Head of caudate nucleus (tissue), 42 donors: Measurements from ENCODE around the gene DYNC1LI2.
A peak's percentile ranks its signal among the peaks of the same experiment; 100 is the strongest.

ENCODE experiments used
- DNase-seq, 42 donors: peaks; one replicate each; pipeline versions ENCODE4 v3.0.0 to v3.0.0-alpha.2; 2020 to 2021; ENCODE audit warnings: mixed read lengths in 7 of 42
- intact Hi-C: fragments of 100-400 bp; cut with DNase I; formaldehyde crosslinking; loops from one replicate; pipeline ENCODE4 v1.15.0; 2022

Gene DYNC1LI2

DNA sequence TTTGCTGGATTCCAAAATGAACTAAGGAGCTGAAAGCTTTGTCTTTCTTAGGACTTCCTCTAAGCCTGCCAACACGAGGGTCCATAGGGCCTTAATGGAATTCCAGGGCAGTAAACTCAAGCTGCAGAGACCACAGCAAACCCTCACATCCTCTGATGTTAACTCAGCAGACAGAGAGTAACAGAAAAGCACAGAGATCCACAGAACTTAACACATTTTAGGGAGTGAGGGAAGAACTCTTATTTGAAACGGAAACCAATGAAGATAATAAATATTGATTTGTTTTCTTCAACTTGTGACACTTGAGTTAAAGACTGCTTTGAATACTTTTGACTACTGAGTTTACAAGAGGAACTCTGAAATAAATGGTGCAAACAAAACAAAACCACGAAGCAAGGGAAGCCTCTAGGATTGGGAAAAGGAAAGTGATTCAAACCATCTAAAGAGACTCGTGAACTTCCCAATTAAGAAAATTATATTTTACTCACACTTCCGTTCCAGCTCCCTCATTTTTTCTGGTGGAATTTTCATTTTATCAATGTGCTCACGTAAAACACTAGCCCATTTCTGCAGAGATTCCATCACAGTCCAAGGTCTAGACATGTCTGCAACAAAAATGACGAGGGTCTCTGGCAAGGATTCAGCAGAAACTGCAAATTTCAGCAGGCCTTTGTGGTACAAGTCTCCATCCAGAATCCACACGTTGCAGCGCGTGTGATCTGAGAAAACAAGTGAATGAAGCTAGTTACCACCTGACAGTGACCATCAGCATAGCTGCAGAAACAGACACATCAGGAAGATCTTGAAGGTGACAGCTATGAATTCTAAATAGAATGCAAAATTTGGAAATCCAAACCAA lies 9.2 kb downstream of the DYNC1LI2 start:
- intact Hi-C loops: no loop called here
- no peak for DNase-seq

- DNase-seq: peak; percentile 74 to 98 (median 94)
- intact Hi-C loops: no loop called here
Observed at GRCh38 chr16:66741169-66741900, 10.1 kb downstream of the DYNC1LI2 start.

DNA sequence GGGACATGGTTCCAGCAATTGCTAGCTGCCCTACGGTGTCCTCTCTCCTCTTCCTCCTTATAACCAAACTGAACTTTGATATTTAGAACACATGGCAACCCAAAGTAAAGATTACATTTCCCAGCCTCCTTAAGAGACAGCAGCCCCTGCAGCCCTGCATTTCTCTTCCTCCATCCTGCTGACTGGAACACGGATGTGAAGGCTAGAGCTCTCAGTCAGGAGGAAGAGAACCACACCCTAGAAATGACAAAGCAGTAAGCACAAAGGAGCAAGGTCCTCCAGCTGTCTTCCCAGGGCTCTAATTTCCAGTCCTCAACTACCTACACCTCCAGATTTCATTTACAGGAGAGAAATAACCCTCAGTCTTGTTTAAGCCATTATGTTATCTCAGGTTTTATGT lies 10.9 kb downstream of the DYNC1LI2 start:
- no peak for DNase-seq

GRCh38 chr16:66740010-66740409 lies 11.4 kb downstream of the DYNC1LI2 start:
- intact Hi-C loops: no loop called here
- peak in 11 of 42 donors; percentile 29 to 74 (median 46) for DNase-seq

More for the DNA sequence above, 10.9 kb downstream of the DYNC1LI2 start:
- intact Hi-C loops: no loop called here

- DNase-seq: peak in 3 of 42 donors; percentile 7 to 9 (median 8)
- intact Hi-C loops: loop anchor here (10.0 kb wide), 1 partner anchor 71 kb away; no protein-coding TSS in a partner anchor
Observed at GRCh38 chr16:66735891-66736290, 15.5 kb downstream of the DYNC1LI2 start.

DNA sequence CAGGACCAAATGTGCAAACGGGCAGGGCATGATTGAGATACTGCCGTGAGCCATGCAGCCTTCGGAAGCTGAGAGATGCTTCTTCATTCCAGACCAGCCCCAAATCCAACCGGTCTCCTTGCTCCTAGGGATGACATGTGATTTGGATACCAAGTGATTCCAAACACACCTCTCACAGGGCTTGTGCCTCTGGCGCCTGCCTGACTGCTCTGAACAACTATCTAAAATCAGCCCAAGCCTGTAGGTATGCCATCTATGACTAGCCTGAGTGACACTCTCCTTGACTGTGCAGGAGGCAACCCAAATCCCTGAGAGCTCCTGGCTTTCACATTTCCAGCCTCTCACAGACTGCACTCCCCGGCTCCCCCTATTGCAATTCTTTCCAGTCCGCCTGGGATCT lies 20.3 kb downstream of the DYNC1LI2 start:
- intact Hi-C loops: loop anchor here (10.0 kb wide), 1 partner anchor 66 kb away; no protein-coding TSS in a partner anchor
- DNase-seq: peak in 8 of 42 donors; percentile 12 to 48 (median 38)

DNA sequence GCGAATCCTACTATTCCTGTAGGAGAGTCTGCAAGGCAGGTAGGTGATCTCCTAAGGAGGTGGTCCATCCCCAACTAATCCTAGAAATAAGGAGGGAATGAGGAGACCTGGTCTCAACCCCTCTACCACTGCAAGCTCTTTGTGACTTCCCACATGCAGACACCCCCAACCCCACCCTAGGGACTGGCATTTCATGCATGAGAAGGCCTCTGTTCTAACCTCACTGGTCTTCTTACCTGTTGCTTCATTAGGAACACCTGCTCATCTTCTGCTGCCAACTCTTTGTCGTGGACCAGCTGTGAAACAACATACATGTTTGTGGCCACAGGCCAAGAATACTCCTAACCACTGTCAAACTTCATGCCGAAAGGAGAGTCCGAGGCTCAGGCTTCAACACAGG lies 22.6 kb downstream of the DYNC1LI2 start:
- no peak for DNase-seq
- intact Hi-C loops: loop anchor here (10.0 kb wide), 1 partner anchor 146 kb away; no protein-coding TSS in a partner anchor

- peak in 15 of 42 donors; percentile 22 to 68 (median 40) for DNase-seq
- intact Hi-C loops: loop anchor here (10.0 kb wide), 1 partner anchor 147 kb away; no protein-coding TSS in a partner anchor
Observed at GRCh38 chr16:66728117-66728787, 23.2 kb downstream of the DYNC1LI2 start.

DNA sequence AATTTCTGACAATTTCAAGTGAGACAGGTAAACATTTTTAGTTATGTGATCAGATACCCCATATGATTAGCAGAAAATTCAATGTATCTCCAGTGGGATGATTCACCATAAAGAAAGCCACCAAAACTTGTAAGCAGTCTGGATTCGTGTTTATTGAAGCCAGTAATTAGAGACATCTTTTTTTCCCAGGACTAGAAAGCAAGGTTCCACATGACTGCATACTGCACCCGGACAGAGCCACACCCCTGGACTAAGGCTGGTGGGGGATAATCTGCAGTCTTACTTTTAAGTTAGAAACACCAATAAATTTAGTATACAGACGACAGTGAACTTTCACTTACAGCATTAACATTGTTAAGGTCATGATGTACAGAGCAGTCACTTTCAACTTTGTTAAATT lies 30.6 kb downstream of the DYNC1LI2 start:
- intact Hi-C loops: loop anchor here (10.0 kb wide), 1 partner anchor 154 kb away; no protein-coding TSS in a partner anchor
- no peak for DNase-seq

DNA sequence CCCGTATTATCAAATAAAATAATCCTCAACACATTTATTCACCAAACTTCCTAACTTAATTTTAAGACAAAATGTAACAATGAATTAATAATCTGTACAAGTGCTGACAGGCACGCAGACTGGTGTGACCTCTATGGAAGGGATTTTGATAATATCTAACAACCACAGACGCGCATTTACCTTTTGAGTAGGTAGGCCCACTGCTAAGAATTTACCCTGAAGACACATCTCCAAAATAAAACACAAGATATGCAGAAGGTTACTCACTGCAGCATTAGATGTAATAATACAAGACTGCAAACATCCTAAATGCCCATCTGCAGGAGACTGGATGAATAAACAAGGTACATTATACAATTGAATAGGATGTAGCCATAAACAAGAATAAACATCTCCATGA lies 32.2 kb downstream of the DYNC1LI2 start:
- intact Hi-C loops: loop anchor here (10.0 kb wide), 1 partner anchor 114 kb away; the partner anchor contains the start of gene CMTM3

DNA sequence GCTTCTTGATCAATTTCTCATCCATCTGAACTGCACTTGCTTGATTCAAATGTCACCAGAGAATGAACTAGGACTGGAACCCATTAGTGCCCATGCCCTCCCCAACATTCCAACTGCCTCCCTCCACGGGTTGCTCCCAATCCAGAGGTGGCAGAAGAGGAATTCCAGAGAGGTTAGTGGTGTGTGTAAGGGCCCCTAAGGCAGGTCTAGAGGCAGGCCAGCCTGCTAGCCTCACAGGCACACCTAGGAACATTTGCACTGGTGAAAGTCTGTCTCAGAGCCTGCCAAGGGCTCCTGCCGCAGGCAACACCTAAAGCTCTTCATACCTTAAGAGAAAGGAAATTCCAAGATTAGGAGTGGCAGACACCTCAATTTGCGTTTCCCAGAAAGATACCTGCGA lies 33.6 kb downstream of the DYNC1LI2 start:
- intact Hi-C loops: loop anchor here (10.0 kb wide), 1 partner anchor 113 kb away; the partner anchor contains the start of gene CMTM3
- peak in 1 of 42 donors; percentile 22 for DNase-seq

More for the DNA sequence above, 32.2 kb downstream of the DYNC1LI2 start:
- no peak for DNase-seq

- intact Hi-C loops: loop anchor here (10.0 kb wide), 1 partner anchor 112 kb away; the partner anchor contains the start of gene CMTM3
- peak in 39 of 42 donors; percentile 24 to 83 (median 58) for DNase-seq
Observed at GRCh38 chr16:66717112-66717675, 34.2 kb downstream of the DYNC1LI2 start.

DNA sequence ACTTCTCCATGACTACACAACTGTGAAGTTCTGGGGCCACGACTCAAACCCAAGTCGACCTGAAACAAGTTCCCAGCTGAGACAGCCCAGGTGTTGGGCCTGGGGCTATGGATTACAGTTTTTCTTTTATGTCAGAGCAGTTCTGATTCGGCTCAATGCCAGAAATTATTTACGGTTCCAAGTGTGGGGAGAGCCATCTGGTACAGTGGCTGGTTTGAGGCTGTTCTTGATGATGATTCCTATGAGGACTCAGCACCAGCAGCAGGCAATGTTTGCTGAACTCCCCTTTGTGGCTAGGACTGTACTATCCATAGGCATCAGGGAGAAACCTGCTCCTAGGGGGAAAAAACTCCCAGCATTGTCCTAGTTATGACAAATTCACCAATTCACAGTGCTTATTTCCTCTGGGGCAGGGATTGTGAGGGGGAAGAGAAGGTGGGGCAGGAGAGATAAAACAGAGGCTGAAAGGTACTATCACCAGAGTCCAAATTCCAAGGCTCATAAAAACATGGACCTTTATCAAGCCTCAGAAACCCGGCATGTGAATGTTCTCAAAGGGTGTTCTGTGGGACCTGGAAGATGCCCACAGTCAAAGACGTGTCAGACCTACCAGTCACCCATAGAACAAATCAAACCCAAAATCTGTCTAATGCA lies 36.6 kb downstream of the DYNC1LI2 start:
- DNase-seq: peak in 1 of 42 donors; percentile 5
- intact Hi-C loops: loop anchor here (10.0 kb wide), 1 partner anchor 110 kb away; the partner anchor contains the start of gene CMTM3

- peak in 1 of 42 donors; percentile 4 for DNase-seq
- intact Hi-C loops: loop anchor here (10.0 kb wide), 1 partner anchor 109 kb away; the partner anchor contains the start of gene CMTM3
Observed at GRCh38 chr16:66714062-66714461, 37.3 kb downstream of the DYNC1LI2 start.

DNA sequence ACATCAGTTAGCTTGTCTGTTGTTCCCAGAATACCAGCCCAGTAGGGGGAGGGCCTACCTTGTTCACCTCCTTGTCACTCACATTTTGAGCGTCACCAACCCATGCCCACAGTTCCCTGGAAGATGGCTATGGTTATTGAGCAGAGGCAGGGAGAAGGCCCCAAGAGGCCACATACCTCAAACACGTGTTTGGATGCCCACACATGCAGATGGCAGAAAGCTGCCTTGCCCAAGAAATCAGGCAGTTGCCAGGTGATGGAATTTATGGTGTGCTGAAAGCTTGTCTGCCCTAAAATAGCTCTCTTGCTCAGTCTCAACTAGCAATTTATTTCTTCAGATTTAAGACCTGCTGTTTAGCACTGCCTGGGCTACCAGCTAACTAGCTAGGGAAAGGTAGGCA lies 38.3 kb downstream of the DYNC1LI2 start:
- DNase-seq: peak in 26 of 42 donors; percentile 9 to 74 (median 38)
- intact Hi-C loops: loop anchor here (10.0 kb wide), 1 partner anchor 108 kb away; the partner anchor contains the start of gene CMTM3

DNA sequence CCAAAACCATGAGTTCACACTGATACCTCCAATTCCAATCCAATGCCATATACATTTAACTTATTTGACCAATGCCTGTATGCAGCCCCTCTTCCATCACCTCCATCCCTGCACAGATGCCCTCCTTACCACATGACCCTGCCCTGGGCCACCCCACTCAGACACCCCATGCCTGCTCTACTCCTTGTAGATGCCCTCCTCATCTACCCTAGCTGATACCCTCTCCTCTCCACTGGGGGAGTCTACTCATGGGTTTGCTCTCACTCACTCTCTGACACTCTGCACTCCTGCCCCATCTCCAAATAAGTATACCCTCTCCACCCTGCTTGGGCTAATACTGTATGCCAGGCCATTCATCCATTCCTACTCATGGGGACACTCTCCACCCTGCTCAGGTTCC lies 38.9 kb downstream of the DYNC1LI2 start:
- intact Hi-C loops: loop anchor here (10.0 kb wide), 1 partner anchor 108 kb away; the partner anchor contains the start of gene CMTM3
- DNase-seq: peak in 1 of 42 donors; percentile 19

DNA sequence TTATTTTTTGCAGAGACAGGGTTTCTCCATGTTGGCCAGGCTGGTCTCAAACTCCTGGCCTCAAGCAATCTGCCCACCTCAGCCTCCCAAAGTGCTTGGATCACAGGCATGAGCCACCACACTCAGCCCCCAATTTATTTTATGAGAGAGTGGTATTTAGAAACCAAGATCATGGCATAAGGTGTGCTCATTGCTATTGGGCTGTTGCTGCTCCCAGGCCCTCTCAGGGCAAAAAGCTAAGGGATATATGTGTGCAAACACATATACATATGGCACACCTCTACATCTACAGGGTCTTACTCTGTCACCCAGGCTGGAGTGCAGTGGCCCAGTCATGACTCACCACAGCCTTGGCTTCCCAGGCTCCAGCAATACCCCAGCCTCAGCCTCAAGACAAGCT lies 39.8 kb downstream of the DYNC1LI2 start:
- intact Hi-C loops: loop anchor here (10.0 kb wide), 1 partner anchor 107 kb away; the partner anchor contains the start of gene CMTM3
- DNase-seq: no peak

GRCh38 chr16:66706506-66706880 lies 44.9 kb downstream of the DYNC1LI2 start:
- DNase-seq: peak in 3 of 42 donors; percentile 15 to 55 (median 22)
- intact Hi-C loops: no loop called here
